Hepatocyte (in vitro differentiated cells): ENCODE results near the gene RNU6-9.

Experiments
- CTCF ChIP-seq: fragments of 200-600 bp; sonication (generic); IDR thresholded peaks from 2 replicates; pipeline ENCODE4 v1.5.1; 2016; ENCODE audit warnings: antibody characterized with exemption, mild to moderate bottlenecking; ENCODE audit not compliant: poor library complexity
- EZH2 ChIP-seq: fragments of 200-600 bp; sonication (generic); IDR thresholded peaks from 2 replicates; pipeline ENCODE4 v1.6.1; 2016; ENCODE audit warnings: antibody characterized with exemption, mild to moderate bottlenecking, borderline replicate concordance
- EZH2phosphoT487 ChIP-seq: fragments of 200-600 bp; sonication (generic); IDR thresholded peaks from one replicate; pipeline ENCODE4 v1.6.1; 2018; ENCODE audit warnings: antibody characterized with exemption, mild to moderate bottlenecking, low read depth, moderate library complexity; ENCODE audit not compliant: unreplicated experiment, severe bottlenecking

GRCh38 chr19:926323-926588, 33.0 kb downstream of the RNU6-9 start:
- TF ChIP-seq EZH2phosphoT487 = no peak
- TF ChIP-seq CTCF = no peak
- no peak for TF ChIP-seq EZH2
